Endothelial cell of umbilical vein (primary cell): Measurements from ENCODE around the gene TNIK. TPM values are rescaled to one million over a fixed set of nuclear protein-coding genes. Genes with fewer than 3 reads are reported as not detected.
A peak's percentile ranks its signal among the peaks of the same experiment; 100 is the strongest.

ENCODE experiments used
- BruUV-seq: library from RNA; stranded (reverse); fragments of 400-500 nt; replicated peaks from 2 replicates; lab custom pipeline; 2021; lab: Mats Ljungman, UMichigan
- CTCF ChIA-PET: fragments of 300-600, 350-600 bp; sonication (Branson Sonifier 250); formaldehyde crosslinking; loops from one replicate; lab custom pipeline; 2021; ENCODE audit warnings: antibody characterized with exemption, inconsistent platforms; lab: Charles Lee
- POLR2A ChIA-PET: fragments of 300-600, 350-600 bp; sonication (Branson Sonifier 250); formaldehyde crosslinking; loops from one replicate; lab custom pipeline; 2021; ENCODE audit warnings: antibody characterized with exemption, inconsistent platforms; lab: Charles Lee
- DNase-seq: peaks from one replicate; pipeline ENCODE4 v3.0.0-alpha.2; 2011; ENCODE audit warnings: low read depth, low spot score
- FAIRE-seq: peaks from 2 replicates; lab custom pipeline; 2011; peaks lifted over from hg19 to GRCh38; lab: Jason Lieb, UNC
- H2AFZ ChIP-seq: 2 replicates; pipeline ENCODE4 v1.6.0; 2012; ENCODE audit warnings: low read depth, low read length, control low read depth, inconsistent platforms
- H3K27ac ChIP-seq: 2 replicates; pipeline ENCODE4 v1.5.1; 2011; ENCODE audit warnings: low read depth, mild to moderate bottlenecking, control low read depth, low read length, moderate library complexity; ENCODE audit not compliant: insufficient read depth
- H3K27me3 ChIP-seq, 2 experiments: 2 replicates each; pipeline versions ENCODE4 v1.6.0 to v1.6.1; 2011; ENCODE audit warnings: low read length in 2 of 2, mixed read lengths in 1 of 2; ENCODE audit not compliant: control insufficient read depth in 2 of 2, insufficient read depth in 2 of 2
- H3K36me3 ChIP-seq, 2 experiments: 2 replicates in 1 of 2; 3 replicates in 1 of 2; pipeline ENCODE4 v1.5.1; 2011; ENCODE audit warnings: low read length in 2 of 2, mild to moderate bottlenecking in 1 of 2, moderate library complexity in 1 of 2; ENCODE audit not compliant: control insufficient read depth in 2 of 2, insufficient read depth in 2 of 2; ENCODE audit errors: extremely low read depth in 1 of 2
- H3K4me1 ChIP-seq: 3 replicates; pipeline ENCODE4 v1.5.1; 2011; ENCODE audit warnings: mild to moderate bottlenecking, low read length; ENCODE audit not compliant: control insufficient read depth, insufficient read depth; ENCODE audit errors: extremely low read depth
- H3K4me2 ChIP-seq: 2 replicates; pipeline ENCODE4 v1.6.1; 2011; ENCODE audit warnings: low read length, control low read depth, mixed read lengths; ENCODE audit not compliant: insufficient read depth
- H3K4me3 ChIP-seq, 3 experiments: fragments of 200-600 bp in 1 of 3; sonication (generic), shearing (Covaris generic) in 1 of 3; replicated peaks in 1 of 3; 2 replicates each; pipeline ENCODE4 v1.5.1; 2011 to 2016; ENCODE audit warnings: control low read depth in 3 of 3, low read length in 3 of 3, mild to moderate bottlenecking in 2 of 3, inconsistent platforms in 1 of 3, low read depth in 1 of 3, moderate library complexity in 1 of 3; ENCODE audit not compliant: insufficient read depth in 1 of 3
- H3K79me2 ChIP-seq: 2 replicates; pipeline ENCODE4 v1.6.0; 2012; ENCODE audit warnings: low read length, inconsistent platforms; ENCODE audit not compliant: control insufficient read depth, insufficient read depth
- H3K9ac ChIP-seq: replicated peaks from 2 replicates; pipeline ENCODE3; 2011; ENCODE audit warnings: low read length, control low read depth; ENCODE audit not compliant: insufficient read depth; ENCODE audit errors: extremely low read depth
- H3K9me1 ChIP-seq: replicated peaks from 3 replicates; pipeline ENCODE4 v1.6.0; 2011; ENCODE audit warnings: mild to moderate bottlenecking, low read length; ENCODE audit not compliant: control insufficient read depth, insufficient read depth; ENCODE audit errors: extremely low read depth
- H3K9me3 ChIP-seq: replicated peaks from 2 replicates; pipeline ENCODE4 v1.5.1; 2012; ENCODE audit warnings: low read length, inconsistent platforms; ENCODE audit not compliant: control insufficient read depth, insufficient read depth
- H4K20me1 ChIP-seq: replicated peaks from 2 replicates; pipeline ENCODE3; 2011; ENCODE audit warnings: mild to moderate bottlenecking, low read length; ENCODE audit not compliant: control insufficient read depth, insufficient read depth; ENCODE audit errors: extremely low read depth
- EZH2 ChIP-seq: IDR thresholded peaks from 2 replicates; pipeline ENCODE4 v1.6.1; 2012; ENCODE audit warnings: borderline replicate concordance, low read depth, mild to moderate bottlenecking, moderate library complexity, low read length, inconsistent platforms; ENCODE audit not compliant: severe bottlenecking
- GATA2 ChIP-seq: IDR thresholded peaks from 2 replicates; pipeline ENCODE4 v1.7.0; 2011; ENCODE audit warnings: low read depth, mild to moderate bottlenecking, moderate library complexity, mixed read lengths, low read length; ENCODE audit not compliant: insufficient read length, insufficient read depth
- JUN ChIP-seq: IDR thresholded peaks from 2 replicates; pipeline ENCODE4 v1.6.1; 2011; ENCODE audit warnings: borderline replicate concordance, low read depth; ENCODE audit not compliant: insufficient read length, insufficient read depth
- MYC ChIP-seq: IDR thresholded peaks from one replicate; pipeline ENCODE4 v1.6.1; 2011; ENCODE audit warnings: mild to moderate bottlenecking, low read depth, low read length
- POLR2AphosphoS5 ChIP-seq: IDR thresholded peaks from 2 replicates; pipeline ENCODE4 v1.6.1; 2012; ENCODE audit warnings: low read depth, mild to moderate bottlenecking, control low read depth, low read length, moderate library complexity; ENCODE audit not compliant: insufficient read depth
- dilution Hi-C: fragments of 300-500 bp; cut with MboI; formaldehyde crosslinking; loops from one replicate; pipeline ENCODE4 v1.15.0; 2019; ENCODE audit warnings: low sequenced_read_pairs; ENCODE audit not compliant: extremely low pct_ligation_motif_present
- intact Hi-C: fragments of 100-400 bp; cut with micrococcal nuclease; formaldehyde crosslinking; loops from one replicate; pipeline ENCODE4 v1.10.0; 2022
- polyA plus RNA-seq, 4 experiments: library from polyadenylated mRNA; depleted of rRNA in 3 of 4; stranded (reverse) in 3 of 4; unstranded in 1 of 4; fragments of >200 nt; gene quantifications; 2 replicates each; pipeline versions ENCODE4 v1.2.1 to v1.2.3, GENCODE V29; 2011 to 2012; ENCODE audit warnings: missing spikeins in 1 of 4
- total RNA-seq: library from RNA; stranded (reverse); gene quantifications from 2 replicates; pipeline ENCODE4 v1.2.3, GENCODE V29; 2021
- TF ChIP-seq, protein P1 (sequence below), 2 donors: IDR thresholded peaks; 1 replicate in 1 of 2; 2 replicates in 1 of 2; pipeline ENCODE4 v1.5.1; 2011; ENCODE audit warnings: low read length in 2 of 2, mild to moderate bottlenecking in 2 of 2, moderate library complexity in 2 of 2, control low read depth in 1 of 2, inconsistent platforms in 1 of 2, low read depth in 1 of 2; ENCODE audit not compliant: insufficient read depth in 1 of 2; ENCODE audit errors: extremely low read depth in 1 of 2
- TF ChIP-seq, protein P2 (sequence below): IDR thresholded peaks from 2 replicates; pipeline ENCODE4 v1.6.1; 2011; ENCODE audit not compliant: insufficient read depth, insufficient read length

The TNIK gene
- total and polyA plus RNA-seq, 2 donors (not counting 3 experiments of a cell fraction or from before 2014, with no cell fraction given), result 10.9 to 39.7 TPM

DNA sequence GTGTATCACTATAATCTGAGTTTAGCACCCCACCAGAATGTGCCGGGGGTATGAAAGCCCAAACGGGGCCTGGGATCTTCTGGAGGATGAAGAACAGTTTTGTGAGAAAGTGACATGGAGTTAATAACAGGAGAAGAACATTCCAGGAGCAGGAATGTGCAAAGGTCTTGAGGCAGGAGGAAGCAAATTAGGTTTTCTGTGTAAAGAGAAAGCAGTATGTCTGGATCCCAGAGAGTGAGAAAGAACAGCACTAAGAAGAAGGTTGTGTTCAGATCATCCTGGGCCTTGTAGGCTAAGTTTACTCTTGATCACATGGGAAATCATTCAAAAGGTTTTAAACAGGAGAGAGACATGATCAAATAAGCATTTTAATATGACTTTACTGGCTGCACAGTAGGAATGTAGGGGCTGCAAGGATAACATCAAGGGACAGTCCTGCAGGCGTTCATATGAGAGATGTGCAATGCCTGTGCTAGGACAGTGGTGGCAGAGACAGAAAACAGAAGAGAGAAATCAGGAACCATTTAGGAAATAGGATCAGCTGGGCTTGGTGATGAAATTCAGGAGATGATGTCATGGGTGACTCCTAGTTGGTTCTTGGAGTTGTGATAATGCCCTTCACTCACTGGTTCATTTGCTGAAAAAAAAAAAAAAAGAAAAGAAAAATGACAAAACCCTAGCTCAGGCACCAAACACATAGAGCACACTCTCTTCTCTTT, 113.5 kb downstream of the TNIK start:
- TF ChIP-seq JUN (peak; percentile 23), MYC (no peak)
- TF ChIP-seq, protein P1, sequence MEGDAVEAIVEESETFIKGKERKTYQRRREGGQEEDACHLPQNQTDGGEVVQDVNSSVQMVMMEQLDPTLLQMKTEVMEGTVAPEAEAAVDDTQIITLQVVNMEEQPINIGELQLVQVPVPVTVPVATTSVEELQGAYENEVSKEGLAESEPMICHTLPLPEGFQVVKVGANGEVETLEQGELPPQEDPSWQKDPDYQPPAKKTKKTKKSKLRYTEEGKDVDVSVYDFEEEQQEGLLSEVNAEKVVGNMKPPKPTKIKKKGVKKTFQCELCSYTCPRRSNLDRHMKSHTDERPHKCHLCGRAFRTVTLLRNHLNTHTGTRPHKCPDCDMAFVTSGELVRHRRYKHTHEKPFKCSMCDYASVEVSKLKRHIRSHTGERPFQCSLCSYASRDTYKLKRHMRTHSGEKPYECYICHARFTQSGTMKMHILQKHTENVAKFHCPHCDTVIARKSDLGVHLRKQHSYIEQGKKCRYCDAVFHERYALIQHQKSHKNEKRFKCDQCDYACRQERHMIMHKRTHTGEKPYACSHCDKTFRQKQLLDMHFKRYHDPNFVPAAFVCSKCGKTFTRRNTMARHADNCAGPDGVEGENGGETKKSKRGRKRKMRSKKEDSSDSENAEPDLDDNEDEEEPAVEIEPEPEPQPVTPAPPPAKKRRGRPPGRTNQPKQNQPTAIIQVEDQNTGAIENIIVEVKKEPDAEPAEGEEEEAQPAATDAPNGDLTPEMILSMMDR (IDR thresholded peaks at IDR 0.05; ENCODE audit: extremely low read depth in 1 of 2, insufficient read depth in 1 of 2, low read depth in 1 of 2, low read length in 2 of 2), result no peak
- no peak overlapping the region for H3K4me3 ChIP-seq
- no peaks in the 10 kb centered on the region for H3K36me3 ChIP-seq
- H3K27me3 ChIP-seq, result no peaks in the 10 kb centered on the region
- no peaks in the 10 kb centered on the region for H4K20me1 ChIP-seq
- H2AFZ ChIP-seq, result no peak overlapping the region
- H3K4me2 ChIP-seq, result peak overlapping the region; percentile 58
- dilution Hi-C loops (no loop called here), intact Hi-C loops (loop anchor here (5.0 kb wide), 1 partner anchor 116 kb away; the partner anchor contains the start of gene TNIK)
- POLR2A ChIA-PET, result interaction anchor here (0.6 kb wide), 1 partner anchor 27 kb away, joined by 6 read pairs; no protein-coding TSS in a partner anchor
- peak overlapping the region; percentile 48 for H3K27ac ChIP-seq
- H3K9ac ChIP-seq, result no peak overlapping the region
- no peaks in the 10 kb centered on the region for H3K9me1 ChIP-seq
- peaks cover 10% of the 10 kb centered on the region for H3K79me2 ChIP-seq
- DNase-seq (peak; percentile 37), FAIRE-seq (no peak)
- no peaks in the 10 kb centered on the region for H3K9me3 ChIP-seq
- CTCF ChIA-PET, result interaction anchor here (0.9 to 1.9 kb wide), 6 partner anchors 8 to 385 kb away, joined by 3 to 7 read pairs (median 3); no protein-coding TSS in a partner anchor
- peaks cover 43% of the 10 kb centered on the region for H3K4me1 ChIP-seq
- BruUV-seq, result no TSS peak

DNA sequence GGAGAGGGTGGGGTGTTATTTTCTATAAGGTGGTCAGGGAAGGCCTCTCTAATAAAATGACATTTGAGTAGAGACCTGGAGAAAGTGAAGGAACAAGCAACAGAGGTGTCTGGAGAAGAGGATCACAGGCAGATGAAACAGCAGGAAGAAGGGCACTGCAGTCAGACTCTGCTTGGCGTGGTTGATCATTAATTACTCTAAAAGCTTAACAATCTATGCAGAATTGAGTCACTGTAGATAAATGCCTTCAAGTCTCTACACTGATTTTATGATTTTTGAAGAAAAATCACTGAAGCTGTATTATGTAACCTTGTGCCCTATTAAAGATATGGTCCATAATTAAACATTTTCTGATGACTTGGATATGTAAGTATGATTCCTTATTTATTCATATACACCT, 114.2 kb downstream of the TNIK start:
- ChIA-PET CTCF (interaction anchor here (1.0 kb wide), 2 partner anchors 10 to 12 kb away, joined by 3 read pairs; no protein-coding TSS in a partner anchor), POLR2A (no interaction called here)
- DNase-seq (no peak), FAIRE-seq (no peak)
- no peaks in the 10 kb centered on the region for H4K20me1 ChIP-seq
- H3K4me2 ChIP-seq, result no peak overlapping the region
- peaks cover 10% of the 10 kb centered on the region for H3K79me2 ChIP-seq
- no peak overlapping the region for H3K27ac ChIP-seq
- no peaks in the 10 kb centered on the region for H3K9me1 ChIP-seq
- H2AFZ ChIP-seq, result no peak overlapping the region
- H3K36me3 ChIP-seq, result no peaks in the 10 kb centered on the region
- dilution Hi-C loops (no loop called here), intact Hi-C loops (loop anchor here (5.0 kb wide), 1 partner anchor 116 kb away; the partner anchor contains the start of gene TNIK)
- no peak overlapping the region for H3K9ac ChIP-seq
- no TSS peak for BruUV-seq
- H3K4me3 ChIP-seq, result no peak overlapping the region
- H3K9me3 ChIP-seq, result no peaks in the 10 kb centered on the region
- no peak for TF ChIP-seq JUN
- no peak for TF ChIP-seq GATA2
- TF ChIP-seq, protein P2, sequence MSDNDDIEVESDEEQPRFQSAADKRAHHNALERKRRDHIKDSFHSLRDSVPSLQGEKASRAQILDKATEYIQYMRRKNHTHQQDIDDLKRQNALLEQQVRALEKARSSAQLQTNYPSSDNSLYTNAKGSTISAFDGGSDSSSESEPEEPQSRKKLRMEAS, result no peak
- TF ChIP-seq, protein P1 (IDR thresholded peaks at IDR 0.05; ENCODE audit: extremely low read depth in 1 of 2, insufficient read depth in 1 of 2, low read depth in 1 of 2, low read length in 2 of 2), result no peak
- TF ChIP-seq EZH2, result no peak
- TF ChIP-seq POLR2AphosphoS5, result no peak
- no peaks in the 10 kb centered on the region for H3K27me3 ChIP-seq
- peaks cover 39% of the 10 kb centered on the region for H3K4me1 ChIP-seq
